GM12878 (cell line): ENCODE measurements around the gene FMN2. TPM values are rescaled to one million over a fixed set of nuclear protein-coding genes. Genes with fewer than 3 reads are reported as not detected.

ENCODE experiments used
- ATAC-seq: fragments of 200-7000 bp; cut with Tn5 transposase; 3 replicates; pipeline ENCODE4 v1.9.1; 2020; ENCODE audit warnings: mild to moderate bottlenecking, moderate library complexity
- BruUV-seq: library from RNA; stranded (reverse); fragments of 400-500 nt; replicated peaks from 2 replicates; lab custom pipeline; 2021; lab: Mats Ljungman, UMichigan
- CTCF ChIA-PET: fragments of 300-600 bp; sonication (Branson Sonifier 250); formaldehyde crosslinking; extraction: SDS; loops from one replicate; lab custom pipeline; 2021; ENCODE audit warnings: inconsistent platforms; lab: Yijun Ruan, JAX
- POLR2A ChIA-PET: fragments of 350-600 bp; formaldehyde crosslinking; extraction: SDS; loops from one replicate; lab custom pipeline; 2021; ENCODE audit warnings: inconsistent platforms; lab: Charles Lee
- RAD21 ChIA-PET: fragments of 300-600 bp; sonication (Branson Sonifier 250); formaldehyde crosslinking; loops from one replicate; lab custom pipeline; 2023; ENCODE audit warnings: antibody characterized with exemption; ENCODE audit not compliant: unreplicated experiment; lab: Charles Lee
- SMC1A ChIA-PET: fragments of 300-600 bp; sonication (Branson Sonifier 250); formaldehyde crosslinking; loops from one replicate; lab custom pipeline; 2023; ENCODE audit not compliant: unreplicated experiment, uncharacterized antibody; lab: Charles Lee
- DNase-seq: peaks from one replicate; pipeline ENCODE4 v3.0.0-alpha.2; 2011; ENCODE audit warnings: low read depth, low spot score
- FAIRE-seq: peaks from 3 replicates; lab custom pipeline; 2011; peaks lifted over from hg19 to GRCh38; lab: Jason Lieb, UNC
- H2AFZ ChIP-seq: 2 replicates; pipeline ENCODE4 v1.6.0; 2011; ENCODE audit warnings: low read depth, low read length, control low read depth; ENCODE audit not compliant: control insufficient read depth
- H3K27ac ChIP-seq: 2 replicates; pipeline ENCODE4 v1.5.1; 2011; ENCODE audit warnings: control low read depth; ENCODE audit not compliant: control insufficient read depth, insufficient read depth
- H3K27me3 ChIP-seq, 2 experiments: replicated peaks in 1 of 2; 2 replicates each; pipeline versions ENCODE4 v1.6.0 to v1.6.1; 2011; ENCODE audit warnings: low read length in 1 of 2; ENCODE audit not compliant: control insufficient read depth in 2 of 2, insufficient read depth in 2 of 2
- H3K36me3 ChIP-seq, 2 experiments: 2 replicates each; pipeline ENCODE4 v1.5.1; 2011; ENCODE audit warnings: low read length in 1 of 2; ENCODE audit not compliant: control insufficient read depth in 2 of 2, insufficient read depth in 2 of 2
- H3K4me1 ChIP-seq: 2 replicates; pipeline ENCODE4 v1.6.1; 2011; ENCODE audit warnings: mild to moderate bottlenecking, low read length, moderate library complexity, mixed read lengths; ENCODE audit not compliant: control insufficient read depth, insufficient read depth
- H3K4me2 ChIP-seq: 2 replicates; pipeline ENCODE4 v1.6.0; 2011; ENCODE audit warnings: control low read depth; ENCODE audit not compliant: control insufficient read depth, insufficient read depth
- H3K4me3 ChIP-seq: fragments of 200-600 bp; sonication (generic); 2 replicates; pipeline ENCODE4 v1.5.1; 2016
- H3K79me2 ChIP-seq: 2 replicates; pipeline ENCODE4 v1.6.0; 2011; ENCODE audit warnings: low read length; ENCODE audit not compliant: control insufficient read depth, insufficient read depth
- H3K9ac ChIP-seq: 2 replicates; pipeline ENCODE4 v1.8.0; 2011; ENCODE audit warnings: low read length, control low read depth, mixed read lengths; ENCODE audit not compliant: control insufficient read depth, insufficient read depth
- H3K9me3 ChIP-seq: replicated peaks from 3 replicates; pipeline ENCODE4 v1.5.1; 2011; ENCODE audit warnings: mild to moderate bottlenecking, low read length; ENCODE audit not compliant: control insufficient read depth, insufficient read depth
- H4K20me1 ChIP-seq: 2 replicates; pipeline ENCODE4 v1.6.0; 2011; ENCODE audit not compliant: control insufficient read depth, insufficient read depth
- BHLHE40 ChIP-seq, 2 experiments: fragments of 450-650 bp in 1 of 2; IDR thresholded peaks; 2 replicates each; pipeline ENCODE4 v1.6.1; 2011 to 2017; ENCODE audit warnings: low read depth in 2 of 2, borderline replicate concordance in 1 of 2, improper control_type of control experiment in 1 of 2, low read length in 1 of 2, mild to moderate bottlenecking in 1 of 2
- CBX3 ChIP-seq: fragments of 200-600 bp; sonication (generic); IDR thresholded peaks from 2 replicates; pipeline ENCODE4 v1.6.1; 2016; ENCODE audit warnings: low read depth, borderline replicate concordance
- CBX5 ChIP-seq: sonication (generic); IDR thresholded peaks from 2 replicates; pipeline ENCODE4 v1.6.1; 2016; ENCODE audit warnings: low read depth, moderate library complexity, mild to moderate bottlenecking, inconsistent platforms
- ETV6 ChIP-seq, 2 experiments: fragments of 450-650 bp in 1 of 2; IDR thresholded peaks in 1 of 2; conservative IDR thresholded peaks in 1 of 2; 2 replicates each; pipeline ENCODE4 v1.6.1; 2014; ENCODE audit warnings: antibody characterized with exemption in 1 of 2, borderline replicate concordance in 1 of 2, low read depth in 1 of 2, mild to moderate bottlenecking in 1 of 2, moderate library complexity in 1 of 2
- HDGF ChIP-seq: fragments of 450-650 bp; IDR thresholded peaks from 2 replicates; pipeline ENCODE4 v1.6.1; 2016; ENCODE audit warnings: antibody characterized with exemption
- KAT2A ChIP-seq: conservative IDR thresholded peaks from 2 replicates; pipeline ENCODE4 v1.6.1; 2011; ENCODE audit warnings: low read depth, low read length; ENCODE audit not compliant: control insufficient read depth
- KLF5 ChIP-seq: fragments of 450-650 bp; IDR thresholded peaks from 2 replicates; pipeline ENCODE4 v1.6.1; 2014; ENCODE audit warnings: mild to moderate bottlenecking; ENCODE audit not compliant: partially characterized antibody
- MXI1 ChIP-seq: fragments of 150-350 bp; IDR thresholded peaks from 2 replicates; pipeline ENCODE4 v1.6.1; 2011; ENCODE audit warnings: low read depth, mild to moderate bottlenecking, inconsistent platforms, low read length, improper control_type of control experiment
- MYC ChIP-seq: IDR thresholded peaks from 2 replicates; pipeline ENCODE4 v1.6.1; 2011; ENCODE audit warnings: mild to moderate bottlenecking, low read length, moderate library complexity, inconsistent platforms; ENCODE audit not compliant: insufficient read depth, insufficient replicate concordance, insufficient read length, severe bottlenecking
- POLR2A ChIP-seq: IDR thresholded peaks from 2 replicates; pipeline ENCODE4 v1.6.1; 2011; ENCODE audit warnings: low read depth, mild to moderate bottlenecking, low read length
- RELA ChIP-seq: fragments of 450-650 bp; IDR thresholded peaks from 2 replicates; pipeline ENCODE4 v1.8.0; 2014; ENCODE audit warnings: borderline replicate concordance; ENCODE audit not compliant: partially characterized antibody
- RUNX3 ChIP-seq: IDR thresholded peaks from 2 replicates; pipeline ENCODE4 v1.6.1; 2012; ENCODE audit warnings: low read length, inconsistent platforms
- TAF1 ChIP-seq: IDR thresholded peaks from 2 replicates; pipeline ENCODE4 v1.6.1; 2011; ENCODE audit warnings: mild to moderate bottlenecking, low read depth, low read length, borderline replicate concordance
- TCF12 ChIP-seq: IDR thresholded peaks from 2 replicates; pipeline ENCODE4 v1.6.1; 2011; ENCODE audit warnings: low read depth, mild to moderate bottlenecking, low read length
- YBX1 ChIP-seq: fragments of 450-650 bp; IDR thresholded peaks from 2 replicates; pipeline ENCODE4 v1.6.1; 2016; ENCODE audit warnings: antibody characterized with exemption
- ZNF274 ChIP-seq: IDR thresholded peaks from one replicate; pipeline ENCODE4 v1.8.0; 2011; ENCODE audit not compliant: insufficient read length, insufficient read depth
- ZSCAN29 ChIP-seq: fragments of 450-650 bp; IDR thresholded peaks from 2 replicates; pipeline ENCODE4 v1.6.1; 2017; ENCODE audit warnings: mild to moderate bottlenecking, moderate library complexity
- WGBS: methylation state at CpG from one replicate; pipeline ENCODE4 v1.1.6; 2016; ENCODE audit warnings: low lambda C conversion rate; ENCODE audit not compliant: insufficient replicate concordance, insufficient coverage; ENCODE audit errors: missing lambda C conversion rate; 5-methylcytosine and 5-hydroxymethylcytosine counted together
- in situ Hi-C: fragments of 300-500 bp; cut with MboI; formaldehyde crosslinking; loops from 9 replicates; pipeline ENCODE4 v1.14.3; 2018; ENCODE audit warnings: mixed read lengths
- intact Hi-C: fragments of 100-400 bp; cut with micrococcal nuclease; formaldehyde crosslinking; loops from one replicate; pipeline ENCODE4 v1.14.2; 2022; ENCODE audit not compliant: unreplicated experiment
- polyA plus RNA-seq, 11 experiments: library from polyadenylated mRNA; depleted of rRNA in 4 of 11; unstranded in 6 of 11; stranded (reverse) in 5 of 11; fragments of >200 nt; fragmentation: Nextera tagmentation in 4 of 11; fragmentation: Illumina TruSeq in 1 of 11; extraction: Ambion mirVana in 4 of 11; extraction: Trizol in 1 of 11; gene quantifications; 1 replicate in 1 of 11; 2 replicates in 10 of 11; pipeline versions ENCODE4 v1.2.1 to v1.2.3, GENCODE V29; 2011 to 2016; ENCODE audit warnings: inconsistent platforms in 2 of 11, missing spikeins in 2 of 11, low read depth in 1 of 11
- total RNA-seq, 4 experiments: library from RNA; depleted of rRNA in 3 of 4; stranded (reverse); fragments of >200 nt in 3 of 4; fragmentation: Illumina TruSeq in 1 of 4; extraction: Trizol in 1 of 4; gene quantifications; 2 replicates each; pipeline versions ENCODE4 v1.2.1 to v1.2.3, GENCODE V29; 2013 to 2021
- TF ChIP-seq, protein P1 (sequence below): IDR thresholded peaks from 2 replicates; pipeline ENCODE4 v1.6.1; 2012; ENCODE audit warnings: low read depth, low read length, improper control_type of control experiment
- TF ChIP-seq, protein P2 (sequence below): IDR thresholded peaks from 2 replicates; pipeline ENCODE4 v1.6.1; 2012; ENCODE audit warnings: improper control_type of control experiment, low read depth, low read length; ENCODE audit not compliant: insufficient replicate concordance

FMN2 gene
- total and polyA plus RNA-seq, 10 of the 15 experiments (the other 5 are each of a cell fraction or from before 2014, with no cell fraction given): 0.60 TPM; not detected in 9

DNA sequence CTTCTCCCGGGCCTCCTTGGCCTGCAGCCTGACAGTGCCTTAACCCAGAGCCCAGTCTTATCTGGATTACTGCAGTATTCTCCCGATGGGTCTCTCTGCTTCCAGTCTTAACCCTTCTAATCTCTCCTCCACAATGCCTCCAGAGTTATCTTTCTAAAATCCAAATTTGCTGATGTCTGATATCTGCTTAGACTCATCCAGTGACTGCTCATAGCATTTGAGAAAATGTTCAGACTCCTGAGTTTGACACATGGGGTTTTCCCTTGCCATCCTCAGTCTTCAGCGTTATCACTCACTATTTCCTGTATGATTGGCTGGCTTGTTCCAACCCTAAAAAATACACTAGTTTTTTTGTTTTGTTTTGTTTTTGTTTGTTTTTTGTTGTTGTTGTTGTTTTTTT, 102.0 kb downstream of the FMN2 start (continued):
- TF ChIP-seq, protein P1, sequence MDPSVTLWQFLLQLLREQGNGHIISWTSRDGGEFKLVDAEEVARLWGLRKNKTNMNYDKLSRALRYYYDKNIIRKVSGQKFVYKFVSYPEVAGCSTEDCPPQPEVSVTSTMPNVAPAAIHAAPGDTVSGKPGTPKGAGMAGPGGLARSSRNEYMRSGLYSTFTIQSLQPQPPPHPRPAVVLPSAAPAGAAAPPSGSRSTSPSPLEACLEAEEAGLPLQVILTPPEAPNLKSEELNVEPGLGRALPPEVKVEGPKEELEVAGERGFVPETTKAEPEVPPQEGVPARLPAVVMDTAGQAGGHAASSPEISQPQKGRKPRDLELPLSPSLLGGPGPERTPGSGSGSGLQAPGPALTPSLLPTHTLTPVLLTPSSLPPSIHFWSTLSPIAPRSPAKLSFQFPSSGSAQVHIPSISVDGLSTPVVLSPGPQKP: no peak
- no peak for TF ChIP-seq ETV6 (conservative IDR thresholded peaks at IDR 0.05 in 1 of 2, IDR thresholded peaks at IDR 0.05 in 1 of 2; ENCODE audit: borderline replicate concordance in 1 of 2, low read depth in 1 of 2)
- TF ChIP-seq RELA: no peak
- no peak for TF ChIP-seq MYC

DNA sequence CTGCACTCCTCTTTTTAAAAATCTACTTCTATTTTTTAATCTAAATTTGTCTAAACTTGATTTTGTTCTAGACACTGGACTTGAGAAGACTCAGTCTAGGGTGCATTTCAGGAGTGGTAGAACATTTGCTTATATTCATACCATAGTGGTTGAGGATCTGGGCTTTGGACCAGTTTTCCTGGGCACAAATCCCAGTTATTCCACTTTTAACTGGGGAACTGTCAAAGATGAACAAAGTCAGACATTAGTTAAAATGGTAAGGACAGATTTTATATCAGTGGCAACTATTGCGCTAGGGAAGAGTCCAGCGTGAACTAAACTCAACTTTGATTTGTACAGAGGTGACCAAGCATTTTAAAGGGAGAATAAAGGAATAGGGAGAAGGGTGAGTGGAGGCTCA, 102.4 kb downstream of the FMN2 start:
- Histone ChIP-seq H3K9ac (no peak overlapping the region), H3K4me3 (no peak overlapping the region), H2AFZ (no peak overlapping the region), H3K9me3 (no peaks in the 10 kb centered on the region), H3K79me2 (no peaks in the 10 kb centered on the region), H4K20me1 (no peaks in the 10 kb centered on the region), H3K36me3 (no peaks in the 10 kb centered on the region), H3K27me3 (no peaks in the 10 kb centered on the region), H3K27ac (no peak overlapping the region), H3K4me2 (no peak overlapping the region), H3K4me1 (no peaks in the 10 kb centered on the region)
- intact Hi-C loops (loop anchor here (5.0 kb wide), 1 partner anchor 413 kb away; no protein-coding TSS in a partner anchor), in situ Hi-C loops (no loop called here)
- ChIA-PET RAD21 (no interaction called here), SMC1A (no interaction called here), POLR2A (no interaction called here), CTCF (no interaction called here)
- no TSS peak for BruUV-seq
- ATAC-seq (no peak), FAIRE-seq (no peak), DNase-seq (no peak)
- WGBS: 79% methylated on average over 2 of the region's 2 CpGs
- TF ChIP-seq YBX1 (no peak), TAF1 (no peak), MXI1 (no peak), KAT2A (no peak), TCF12 (no peak), CBX3 (no peak), POLR2A (no peak), HDGF (no peak), RUNX3 (no peak), KLF5 (no peak), ZNF274 (no peak), CBX5 (no peak), BHLHE40 (IDR thresholded peaks at IDR 0.05; ENCODE audit: borderline replicate concordance in 1 of 2, low read depth in 2 of 2, low read length in 1 of 2) (no peak), ZSCAN29 (no peak)
- TF ChIP-seq, protein P2, sequence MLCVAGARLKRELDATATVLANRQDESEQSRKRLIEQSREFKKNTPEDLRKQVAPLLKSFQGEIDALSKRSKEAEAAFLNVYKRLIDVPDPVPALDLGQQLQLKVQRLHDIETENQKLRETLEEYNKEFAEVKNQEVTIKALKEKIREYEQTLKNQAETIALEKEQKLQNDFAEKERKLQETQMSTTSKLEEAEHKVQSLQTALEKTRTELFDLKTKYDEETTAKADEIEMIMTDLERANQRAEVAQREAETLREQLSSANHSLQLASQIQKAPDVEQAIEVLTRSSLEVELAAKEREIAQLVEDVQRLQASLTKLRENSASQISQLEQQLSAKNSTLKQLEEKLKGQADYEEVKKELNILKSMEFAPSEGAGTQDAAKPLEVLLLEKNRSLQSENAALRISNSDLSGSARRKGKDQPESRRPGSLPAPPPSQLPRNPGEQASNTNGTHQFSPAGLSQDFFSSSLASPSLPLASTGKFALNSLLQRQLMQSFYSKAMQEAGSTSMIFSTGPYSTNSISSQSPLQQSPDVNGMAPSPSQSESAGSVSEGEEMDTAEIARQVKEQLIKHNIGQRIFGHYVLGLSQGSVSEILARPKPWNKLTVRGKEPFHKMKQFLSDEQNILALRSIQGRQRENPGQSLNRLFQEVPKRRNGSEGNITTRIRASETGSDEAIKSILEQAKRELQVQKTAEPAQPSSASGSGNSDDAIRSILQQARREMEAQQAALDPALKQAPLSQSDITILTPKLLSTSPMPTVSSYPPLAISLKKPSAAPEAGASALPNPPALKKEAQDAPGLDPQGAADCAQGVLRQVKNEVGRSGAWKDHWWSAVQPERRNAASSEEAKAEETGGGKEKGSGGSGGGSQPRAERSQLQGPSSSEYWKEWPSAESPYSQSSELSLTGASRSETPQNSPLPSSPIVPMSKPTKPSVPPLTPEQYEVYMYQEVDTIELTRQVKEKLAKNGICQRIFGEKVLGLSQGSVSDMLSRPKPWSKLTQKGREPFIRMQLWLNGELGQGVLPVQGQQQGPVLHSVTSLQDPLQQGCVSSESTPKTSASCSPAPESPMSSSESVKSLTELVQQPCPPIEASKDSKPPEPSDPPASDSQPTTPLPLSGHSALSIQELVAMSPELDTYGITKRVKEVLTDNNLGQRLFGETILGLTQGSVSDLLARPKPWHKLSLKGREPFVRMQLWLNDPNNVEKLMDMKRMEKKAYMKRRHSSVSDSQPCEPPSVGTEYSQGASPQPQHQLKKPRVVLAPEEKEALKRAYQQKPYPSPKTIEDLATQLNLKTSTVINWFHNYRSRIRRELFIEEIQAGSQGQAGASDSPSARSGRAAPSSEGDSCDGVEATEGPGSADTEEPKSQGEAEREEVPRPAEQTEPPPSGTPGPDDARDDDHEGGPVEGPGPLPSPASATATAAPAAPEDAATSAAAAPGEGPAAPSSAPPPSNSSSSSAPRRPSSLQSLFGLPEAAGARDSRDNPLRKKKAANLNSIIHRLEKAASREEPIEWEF: no peak
